GM19035 (cell line): ENCODE data around the gene TECRL.

Source experiments
- ATAC-seq: cut with Tn5 transposase; IDR thresholded peaks from one replicate; pipeline ENCODE4 v1.9.1; 2021; ENCODE audit not compliant: unreplicated experiment

Gene TECRL

GRCh38 chr4:64330143-64330542 is 79.1 kb downstream of the TECRL start:
- ATAC-seq, result no peak

GRCh38 chr4:64327237-64327636 is 82.0 kb downstream of the TECRL start:
- no peak for ATAC-seq

GRCh38 chr4:64326507-64326906 is 82.7 kb downstream of the TECRL start:
- ATAC-seq, result no peak

- no peak for ATAC-seq
Measured at GRCh38 chr4:64306255-64306565, 103.0 kb downstream of the TECRL start.

- no peak for ATAC-seq
Measured at GRCh38 chr4:64305565-64306254, 103.5 kb downstream of the TECRL start.

- no peak for ATAC-seq
Measured at GRCh38 chr4:64272432-64272831, 136.8 kb downstream of the TECRL start.

GRCh38 chr4:64271601-64272081 is 137.6 kb downstream of the TECRL start:
- ATAC-seq, result no peak

GRCh38 chr4:64266669-64267068 is 142.6 kb downstream of the TECRL start:
- no peak for ATAC-seq

- no peak for ATAC-seq
Measured at GRCh38 chr4:64266263-64266662, 143.0 kb downstream of the TECRL start.

- no peak for ATAC-seq
Measured at GRCh38 chr4:64251781-64252180, 157.5 kb downstream of the TECRL start.

GRCh38 chr4:64250488-64250887 is 158.8 kb downstream of the TECRL start:
- no peak for ATAC-seq

GRCh38 chr4:64250061-64250460 is 159.2 kb downstream of the TECRL start:
- no peak for ATAC-seq

GRCh38 chr4:64248186-64248585 is 161.1 kb downstream of the TECRL start:
- no peak for ATAC-seq

GRCh38 chr4:64230709-64231310 is 178.4 kb downstream of the TECRL start:
- ATAC-seq, result no peak
